Measurements from ENCODE around the gene INPP4B. TPM values are rescaled to one million over a fixed set of nuclear protein-coding genes. Genes with fewer than 3 reads are reported as not detected.

Gene INPP4B
- total RNA-seq, 1 experiment from 2014 or later = 14.3 TPM

DNA sequence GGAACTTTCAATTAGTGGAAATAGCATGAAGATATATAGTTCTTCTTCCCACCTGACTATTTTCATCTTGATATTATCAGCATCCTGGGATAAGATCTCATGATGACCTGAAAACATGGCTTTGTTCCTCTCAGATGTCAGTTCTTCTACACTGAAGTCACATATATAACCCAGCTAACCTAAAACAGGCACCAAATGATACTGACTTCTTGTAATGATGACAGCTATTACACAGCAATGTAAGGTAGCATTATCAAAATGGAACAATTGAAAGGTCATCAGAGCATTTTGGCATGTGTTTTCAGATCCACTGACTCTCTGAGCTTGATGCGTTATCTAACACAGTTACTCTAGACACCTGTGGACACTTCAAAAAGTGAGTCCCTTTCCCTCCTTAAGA lies 469.9 kb downstream of the INPP4B start:
- Histone ChIP-seq H3K9me3 (ENCODE audit: control insufficient read depth in 1 of 2, insufficient read depth in 1 of 2, low read depth in 1 of 2, low read length in 2 of 2) (no peaks in the 10 kb centered on the region), H3K79me2 (ENCODE audit: insufficient read depth, low read length) (no peaks in the 10 kb centered on the region; the same call in 1 of the 2 replicates), H4K20me1 (ENCODE audit: insufficient read depth) (no peaks in the 10 kb centered on the region), H3K4me1 (ENCODE audit: control insufficient read depth in 1 of 2, insufficient read depth in 2 of 2, low read length in 2 of 2) (peaks cover 55 to 66% of the 10 kb centered on the region in 2 experiments), H3K27me3 (ENCODE audit: insufficient read depth, low read length) (no peaks in the 10 kb centered on the region), H3K4me3 (replicated peaks in 1 of 2; ENCODE audit: low read depth in 1 of 2, low read length in 2 of 2) (no peak overlapping the region), H3K27ac (ENCODE audit: low read depth, low read length) (no peak overlapping the region), H2AFZ (ENCODE audit: low read depth, low read length, poor library complexity, severe bottlenecking) (no peak overlapping the region), H3K4me2 (ENCODE audit: low read length) (no peak overlapping the region), H3K9ac (ENCODE audit: low read length) (no peak overlapping the region), H3K9me2 (ENCODE audit: insufficient read depth) (no peaks in the 10 kb centered on the region), H3K36me3 (ENCODE audit: control insufficient read depth in 1 of 2, insufficient read depth in 2 of 2, low read length in 2 of 2) (no peaks in the 10 kb centered on the region)
- intact Hi-C loops (cut with micrococcal nuclease) = no loop called here
- no TSS peak for BruUV-seq (replicated peaks)
- TF ChIP-seq, protein P1, sequence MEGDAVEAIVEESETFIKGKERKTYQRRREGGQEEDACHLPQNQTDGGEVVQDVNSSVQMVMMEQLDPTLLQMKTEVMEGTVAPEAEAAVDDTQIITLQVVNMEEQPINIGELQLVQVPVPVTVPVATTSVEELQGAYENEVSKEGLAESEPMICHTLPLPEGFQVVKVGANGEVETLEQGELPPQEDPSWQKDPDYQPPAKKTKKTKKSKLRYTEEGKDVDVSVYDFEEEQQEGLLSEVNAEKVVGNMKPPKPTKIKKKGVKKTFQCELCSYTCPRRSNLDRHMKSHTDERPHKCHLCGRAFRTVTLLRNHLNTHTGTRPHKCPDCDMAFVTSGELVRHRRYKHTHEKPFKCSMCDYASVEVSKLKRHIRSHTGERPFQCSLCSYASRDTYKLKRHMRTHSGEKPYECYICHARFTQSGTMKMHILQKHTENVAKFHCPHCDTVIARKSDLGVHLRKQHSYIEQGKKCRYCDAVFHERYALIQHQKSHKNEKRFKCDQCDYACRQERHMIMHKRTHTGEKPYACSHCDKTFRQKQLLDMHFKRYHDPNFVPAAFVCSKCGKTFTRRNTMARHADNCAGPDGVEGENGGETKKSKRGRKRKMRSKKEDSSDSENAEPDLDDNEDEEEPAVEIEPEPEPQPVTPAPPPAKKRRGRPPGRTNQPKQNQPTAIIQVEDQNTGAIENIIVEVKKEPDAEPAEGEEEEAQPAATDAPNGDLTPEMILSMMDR (IDR thresholded peaks at IDR 0.05 in 2 of 3, conservative IDR thresholded peaks at IDR 0.05 in 1 of 3; ENCODE audit: borderline replicate concordance in 1 of 3, insufficient read depth in 1 of 3, low read depth in 2 of 3, low read length in 2 of 3) = no peak
- TF ChIP-seq SIN3A (IDR thresholded peaks at IDR 0.05; ENCODE audit: low read depth) (no peak), TCF7L2 (IDR thresholded peaks at IDR 0.05; ENCODE audit: borderline replicate concordance, extremely low read depth, insufficient read depth, insufficient read length) (no peak), SP1 (IDR thresholded peaks at IDR 0.05; ENCODE audit: low read depth) (no peak), ZNF274 (IDR thresholded peaks at IDR 0.05; ENCODE audit: low read depth, low read length) (no peak), ZFX (IDR thresholded peaks at IDR 0.05) (no peak), YY1 (IDR thresholded peaks at IDR 0.05; ENCODE audit: extremely low read depth, insufficient replicate concordance, low read depth, low read length) (no peak), POLR2A (IDR thresholded peaks at IDR 0.05; ENCODE audit: borderline replicate concordance, extremely low read depth, insufficient read depth, insufficient read length) (no peak), POLR2AphosphoS5 (IDR thresholded peaks at IDR 0.05; ENCODE audit: low read depth, low read length) (no peak), FOSL1 (IDR thresholded peaks at IDR 0.05; ENCODE audit: low read depth) (no peak), EZH2phosphoT487 (IDR thresholded peaks at IDR 0.05; ENCODE audit: borderline replicate concordance) (no peak), SRF (IDR thresholded peaks at IDR 0.05; ENCODE audit: low read depth) (no peak)
- TF ChIP-seq, protein P2, sequence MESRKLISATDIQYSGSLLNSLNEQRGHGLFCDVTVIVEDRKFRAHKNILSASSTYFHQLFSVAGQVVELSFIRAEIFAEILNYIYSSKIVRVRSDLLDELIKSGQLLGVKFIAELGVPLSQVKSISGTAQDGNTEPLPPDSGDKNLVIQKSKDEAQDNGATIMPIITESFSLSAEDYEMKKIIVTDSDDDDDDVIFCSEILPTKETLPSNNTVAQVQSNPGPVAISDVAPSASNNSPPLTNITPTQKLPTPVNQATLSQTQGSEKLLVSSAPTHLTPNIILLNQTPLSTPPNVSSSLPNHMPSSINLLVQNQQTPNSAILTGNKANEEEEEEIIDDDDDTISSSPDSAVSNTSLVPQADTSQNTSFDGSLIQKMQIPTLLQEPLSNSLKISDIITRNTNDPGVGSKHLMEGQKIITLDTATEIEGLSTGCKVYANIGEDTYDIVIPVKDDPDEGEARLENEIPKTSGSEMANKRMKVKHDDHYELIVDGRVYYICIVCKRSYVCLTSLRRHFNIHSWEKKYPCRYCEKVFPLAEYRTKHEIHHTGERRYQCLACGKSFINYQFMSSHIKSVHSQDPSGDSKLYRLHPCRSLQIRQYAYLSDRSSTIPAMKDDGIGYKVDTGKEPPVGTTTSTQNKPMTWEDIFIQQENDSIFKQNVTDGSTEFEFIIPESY (IDR thresholded peaks at IDR 0.05; ENCODE audit: extremely low read depth, insufficient replicate concordance, low read length) = no peak
- TF ChIP-seq, protein P3, sequence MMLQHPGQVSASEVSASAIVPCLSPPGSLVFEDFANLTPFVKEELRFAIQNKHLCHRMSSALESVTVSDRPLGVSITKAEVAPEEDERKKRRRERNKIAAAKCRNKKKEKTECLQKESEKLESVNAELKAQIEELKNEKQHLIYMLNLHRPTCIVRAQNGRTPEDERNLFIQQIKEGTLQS (IDR thresholded peaks at IDR 0.05) = no peak
- POLR2A ChIA-PET = no interaction called here
- DNase-seq (ENCODE audit: low read depth, low spot score) (no peak), ATAC-seq (no peak)
- RAD21 ChIA-PET (ENCODE audit: low non-redundant PET in 1 of 2, low total read pairs in 2 of 2, uncharacterized antibody in 2 of 2, unreplicated experiment in 2 of 2) = no interaction called here
- CTCF ChIA-PET = no interaction called here
